ENCODE results near the gene C18orf63.

DNA sequence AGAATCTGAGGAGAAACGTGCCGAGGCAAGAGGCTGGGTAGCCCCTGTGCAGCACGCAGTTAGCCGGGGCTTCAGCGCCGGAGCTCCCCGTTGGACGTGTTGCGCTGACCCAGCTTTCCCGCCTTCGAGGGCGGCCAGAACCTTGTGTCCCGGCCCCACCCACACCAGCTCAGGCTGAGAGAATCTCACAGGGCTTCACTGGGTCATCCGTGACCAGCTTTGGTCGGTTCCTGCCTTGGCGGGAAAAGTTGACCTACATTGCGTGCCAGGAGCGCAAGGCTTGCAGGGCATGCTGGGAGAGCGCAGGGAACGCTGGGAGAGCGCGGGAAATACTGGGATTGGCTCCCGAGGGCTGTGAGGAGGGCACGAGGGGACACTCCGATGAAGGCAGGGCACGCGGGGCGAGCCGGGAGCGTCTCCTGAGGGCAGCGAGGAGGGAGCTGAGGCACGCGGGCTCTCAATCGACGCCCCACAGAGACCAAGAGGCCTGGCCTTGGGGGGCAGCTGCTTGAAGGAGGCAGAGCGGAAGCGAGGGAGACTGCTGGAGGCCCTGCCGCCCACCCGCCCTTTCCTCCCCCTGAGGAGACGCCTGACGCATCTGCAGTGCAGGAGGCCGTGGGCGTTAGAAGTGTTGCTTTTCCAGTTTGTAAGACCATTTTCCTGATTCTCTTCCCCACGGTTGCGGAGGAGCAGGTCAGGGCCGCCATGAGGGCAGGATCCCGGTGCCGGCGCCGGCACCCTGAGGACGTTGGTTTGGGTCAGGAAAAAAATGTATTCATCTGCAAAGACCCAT is at the start of gene C18orf63:
- no peak for TF ChIP-seq POLR2A (IDR thresholded peaks at IDR 0.05)
- TF ChIP-seq, protein P1, sequence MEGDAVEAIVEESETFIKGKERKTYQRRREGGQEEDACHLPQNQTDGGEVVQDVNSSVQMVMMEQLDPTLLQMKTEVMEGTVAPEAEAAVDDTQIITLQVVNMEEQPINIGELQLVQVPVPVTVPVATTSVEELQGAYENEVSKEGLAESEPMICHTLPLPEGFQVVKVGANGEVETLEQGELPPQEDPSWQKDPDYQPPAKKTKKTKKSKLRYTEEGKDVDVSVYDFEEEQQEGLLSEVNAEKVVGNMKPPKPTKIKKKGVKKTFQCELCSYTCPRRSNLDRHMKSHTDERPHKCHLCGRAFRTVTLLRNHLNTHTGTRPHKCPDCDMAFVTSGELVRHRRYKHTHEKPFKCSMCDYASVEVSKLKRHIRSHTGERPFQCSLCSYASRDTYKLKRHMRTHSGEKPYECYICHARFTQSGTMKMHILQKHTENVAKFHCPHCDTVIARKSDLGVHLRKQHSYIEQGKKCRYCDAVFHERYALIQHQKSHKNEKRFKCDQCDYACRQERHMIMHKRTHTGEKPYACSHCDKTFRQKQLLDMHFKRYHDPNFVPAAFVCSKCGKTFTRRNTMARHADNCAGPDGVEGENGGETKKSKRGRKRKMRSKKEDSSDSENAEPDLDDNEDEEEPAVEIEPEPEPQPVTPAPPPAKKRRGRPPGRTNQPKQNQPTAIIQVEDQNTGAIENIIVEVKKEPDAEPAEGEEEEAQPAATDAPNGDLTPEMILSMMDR (IDR thresholded peaks at IDR 0.05): no peak

All from ovary (tissue), 3 donors.